Amniotic stem cell (primary cell): ENCODE measurements around the gene RASGRF1.
"Not testable (repeated sequence)": the region's sequence is repeated elsewhere in the genome, so short reads cannot be mapped to it uniquely, and the experiment has no call there.

ENCODE experiments used
- DNase-seq: peaks from one replicate; lab custom pipeline; 2025; lab: John Stamatoyannopoulos, UW

Gene RASGRF1

DNA sequence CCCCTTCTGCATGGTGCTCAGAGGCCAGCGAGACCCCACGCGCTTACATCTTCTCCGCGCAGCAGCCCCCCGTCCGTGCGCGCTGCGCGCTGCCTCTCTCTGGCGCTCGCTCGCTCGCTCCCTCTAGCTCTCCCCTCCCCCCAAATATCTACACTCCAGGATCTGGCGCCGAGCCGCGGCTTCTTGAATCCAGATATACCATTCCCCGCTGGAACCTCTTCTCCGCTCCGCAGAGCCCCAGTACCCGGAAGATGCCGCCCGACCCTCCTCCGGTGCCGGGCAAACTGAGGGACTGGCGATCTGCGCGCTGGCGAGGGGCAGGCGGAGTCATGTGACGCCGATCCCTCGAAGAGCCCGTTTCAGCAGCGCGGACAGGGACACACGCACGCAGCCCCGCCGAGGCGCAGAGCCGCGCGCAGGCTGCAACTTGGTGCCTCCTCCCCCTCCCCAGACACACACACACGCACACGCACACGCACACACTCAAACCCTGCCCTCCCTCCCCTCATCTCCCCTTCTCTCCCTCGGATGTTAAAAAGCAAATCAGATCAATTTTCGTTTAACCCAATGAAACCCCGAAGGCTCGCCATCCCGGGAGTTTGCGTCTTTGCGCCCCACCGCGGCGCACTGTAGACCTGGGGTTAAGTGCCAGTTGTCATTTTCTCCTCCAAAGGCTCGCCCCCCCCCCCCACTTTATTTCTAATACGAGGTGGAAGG lies at the start of gene RASGRF1:
RASGRF1 (minus strand) TSS at position 294 of the 717 bp plus-strand sequence; CDS start at position 12, 282 bp downstream.
- DNase-seq, result no peak

GRCh38 chr15:79136434-79137046 lies 46.0 kb upstream of the RASGRF1 start:
- DNase-seq, result no peak

- no peak for DNase-seq
Observed at GRCh38 chr15:79133309-79133708, 42.7 kb upstream of the RASGRF1 start.

GRCh38 chr15:79132770-79133169 lies 42.2 kb upstream of the RASGRF1 start:
- DNase-seq, result no peak

DNA sequence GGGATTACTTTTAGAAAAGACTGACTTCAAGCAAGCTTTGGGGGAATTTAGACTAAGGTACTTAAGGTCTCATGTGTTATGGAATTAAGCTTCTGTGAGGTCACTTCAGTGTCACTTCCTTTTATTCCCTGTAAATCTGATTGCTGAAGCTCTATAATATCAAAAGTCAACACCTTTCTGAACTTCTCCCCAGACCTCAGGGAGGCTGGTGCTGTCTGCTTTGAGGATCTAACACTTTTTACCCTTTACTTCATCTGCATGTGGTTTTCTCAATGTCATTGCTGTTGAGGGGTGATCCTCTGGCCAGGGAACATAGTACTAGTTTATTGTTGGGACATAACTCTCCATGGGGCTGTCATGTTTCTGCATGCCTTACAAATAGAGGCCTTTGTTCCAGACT lies 41.8 kb upstream of the RASGRF1 start:
- no peak for DNase-seq

- no peak for DNase-seq
Observed at GRCh38 chr15:79130535-79131130, 40.1 kb upstream of the RASGRF1 start.

DNA sequence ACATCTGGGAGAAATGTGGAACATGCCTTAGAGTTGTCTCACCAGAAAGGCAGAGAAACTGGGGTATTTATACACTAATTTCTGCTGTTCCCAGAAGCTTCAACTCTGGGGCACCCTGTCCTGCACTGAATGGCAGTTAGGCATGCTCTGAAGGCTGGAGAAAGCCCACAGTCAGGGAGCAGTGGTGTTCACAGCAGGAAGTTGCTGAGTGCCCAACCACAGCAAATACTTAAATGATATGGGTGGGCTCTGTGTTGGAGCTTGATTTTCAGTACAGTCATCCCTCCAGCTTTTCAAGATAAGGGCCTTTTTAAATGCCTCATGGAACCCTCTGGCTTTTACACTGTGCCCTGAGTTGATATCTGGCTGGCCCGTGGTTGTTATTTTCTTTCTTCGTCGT lies 38.7 kb upstream of the RASGRF1 start:
- no peak for DNase-seq

- no peak for DNase-seq
Observed at GRCh38 chr15:79128556-79128955, 38.0 kb upstream of the RASGRF1 start.

GRCh38 chr15:79124388-79124787 lies 33.8 kb upstream of the RASGRF1 start:
- no peak for DNase-seq

DNA sequence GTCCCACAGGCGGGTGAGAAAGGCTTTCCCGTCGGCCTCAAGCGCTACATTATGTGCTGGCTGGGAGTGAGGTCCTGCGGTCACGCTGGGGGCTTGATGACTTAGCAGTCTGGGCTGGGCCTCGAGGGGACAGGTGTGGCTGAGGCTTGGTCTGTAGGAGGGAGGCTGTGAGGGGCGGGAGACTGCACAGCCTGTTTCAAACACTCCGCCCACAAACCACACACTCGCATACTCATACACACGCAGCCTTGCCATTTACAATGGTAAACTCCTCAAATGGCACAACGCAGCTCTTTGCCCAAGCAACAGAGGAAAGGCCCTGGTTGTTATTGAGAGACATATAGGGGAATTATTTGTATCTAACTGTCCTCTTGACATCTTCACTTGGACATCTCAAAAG lies 32.4 kb upstream of the RASGRF1 start:
- no peak for DNase-seq

GRCh38 chr15:79122391-79122790 lies 31.8 kb upstream of the RASGRF1 start:
- no peak for DNase-seq

DNA sequence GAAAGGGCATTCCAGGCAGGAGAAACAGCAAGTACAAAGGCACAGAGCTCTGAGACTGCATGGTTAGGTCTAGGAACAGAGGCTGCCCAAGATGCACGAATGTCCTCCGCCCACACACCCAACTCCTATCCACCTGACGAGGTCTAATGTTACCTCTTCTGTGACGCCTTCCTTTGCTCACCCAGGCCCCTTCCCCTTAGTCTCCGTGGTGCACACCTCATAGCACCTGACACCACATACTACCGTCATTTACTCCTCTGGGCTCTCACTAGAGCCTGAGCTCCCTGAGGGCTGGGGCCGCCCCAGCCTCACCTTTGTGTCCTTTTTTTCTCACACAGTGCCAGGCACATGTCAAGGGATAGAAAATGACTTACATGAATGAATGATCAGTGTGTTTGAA lies 31.0 kb upstream of the RASGRF1 start:
- no peak for DNase-seq

- DNase-seq, result no peak
Observed at GRCh38 chr15:79117442-79118204, 27.0 kb upstream of the RASGRF1 start.

DNA sequence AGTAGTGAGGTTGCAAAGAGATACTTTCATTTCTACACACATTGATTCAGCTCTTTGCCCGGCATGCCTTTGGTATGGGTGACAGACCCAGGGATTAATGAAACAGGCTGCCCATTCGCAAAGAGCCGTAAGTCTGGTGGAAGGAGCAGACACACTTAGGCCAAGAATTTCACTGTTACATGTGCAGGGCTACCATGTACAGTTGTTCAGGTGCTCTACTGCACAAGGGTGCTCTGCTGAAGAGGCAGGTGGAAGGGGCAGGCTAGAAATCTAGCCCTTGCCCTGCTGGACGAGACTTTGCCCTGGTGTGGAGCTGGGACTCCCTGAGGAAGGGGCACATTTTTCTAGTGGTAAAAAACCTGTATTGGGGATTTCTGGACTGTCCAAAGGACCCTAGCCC lies 26.2 kb upstream of the RASGRF1 start:
- DNase-seq, result no peak

DNA sequence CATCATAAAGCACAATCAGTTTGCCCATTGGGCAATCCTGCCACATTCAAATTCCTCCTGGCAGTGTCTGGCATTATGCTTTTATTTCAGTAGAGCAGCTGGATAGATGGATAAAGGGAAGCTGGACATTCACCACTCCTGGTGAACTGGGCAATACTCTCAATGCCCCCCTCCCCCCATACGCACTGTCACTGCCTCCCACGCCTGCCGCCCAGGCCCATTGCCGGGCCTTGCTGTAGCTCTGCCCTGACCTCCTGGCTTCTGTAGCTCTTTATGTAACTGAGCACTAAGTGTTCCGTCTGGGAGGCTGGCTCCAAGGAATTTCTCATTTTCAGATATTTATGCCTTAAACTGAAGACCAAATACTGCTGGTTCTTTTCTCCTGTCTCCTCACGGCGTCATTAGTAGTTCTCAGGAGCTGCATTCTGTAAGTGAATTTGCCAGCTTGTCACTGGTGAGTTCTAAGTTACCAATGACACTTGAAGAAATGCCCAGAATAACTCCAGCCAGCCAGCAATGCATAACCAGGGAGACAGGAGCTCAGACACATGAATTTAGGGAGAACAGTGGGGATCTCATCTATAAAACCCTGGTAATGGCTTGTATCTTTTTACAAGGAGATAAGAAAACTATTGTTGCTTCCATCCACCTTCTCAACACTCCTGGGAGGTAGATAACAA lies 25.5 kb upstream of the RASGRF1 start:
- DNase-seq, result no peak

DNA sequence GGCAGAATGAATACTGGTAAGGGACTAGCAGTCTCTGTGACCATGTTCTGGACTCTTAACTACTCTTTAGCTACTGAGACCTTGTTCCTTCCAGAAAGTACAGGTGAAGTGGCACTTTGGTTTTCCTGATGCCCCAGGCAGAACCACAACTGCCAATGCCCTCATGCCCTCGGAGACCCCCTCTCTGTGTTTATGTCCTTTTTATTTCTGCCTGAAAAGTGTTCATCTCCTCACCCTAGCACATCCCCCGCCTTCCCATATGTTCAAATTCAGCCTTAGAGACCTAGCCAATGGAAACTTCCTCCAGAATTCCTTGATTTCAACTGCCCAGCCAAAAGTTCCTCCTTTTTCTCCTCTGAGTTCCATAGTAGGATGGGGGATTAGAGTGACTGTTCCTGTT lies 23.3 kb upstream of the RASGRF1 start:
- no peak for DNase-seq

- not testable (repeated sequence) for DNase-seq
Observed at GRCh38 chr15:79111404-79111803, 20.8 kb upstream of the RASGRF1 start.

- DNase-seq, result no peak
Observed at GRCh38 chr15:79105141-79105540, 14.6 kb upstream of the RASGRF1 start.

GRCh38 chr15:79102595-79102994 lies 12.0 kb upstream of the RASGRF1 start:
- no peak for DNase-seq

- DNase-seq, result no peak
Observed at GRCh38 chr15:79101866-79102581, 11.4 kb upstream of the RASGRF1 start.

- DNase-seq, result no peak
Observed at GRCh38 chr15:79099692-79100091, 9.1 kb upstream of the RASGRF1 start.
